HUES64 (cell line): ENCODE measurements around the gene NPLOC4.

ENCODE experiments used
- H3K27ac ChIP-seq: 2 replicates; pipeline ENCODE4 v1.7.0; 2013; ENCODE audit warnings: low read depth, low read length, inconsistent platforms
- H3K27me3 ChIP-seq: 2 replicates; pipeline ENCODE4 v1.6.1; 2013; ENCODE audit warnings: mild to moderate bottlenecking, low read length; ENCODE audit not compliant: insufficient read depth
- H3K36me3 ChIP-seq: 2 replicates; pipeline ENCODE4 v1.6.1; 2013; ENCODE audit warnings: mild to moderate bottlenecking, low read length; ENCODE audit not compliant: insufficient read depth
- H3K4me1 ChIP-seq: 2 replicates; pipeline ENCODE4 v1.6.1; 2013; ENCODE audit warnings: mild to moderate bottlenecking, low read length, moderate library complexity; ENCODE audit not compliant: insufficient read depth
- H3K4me3 ChIP-seq: 2 replicates; pipeline ENCODE4 v1.5.1; 2013; ENCODE audit warnings: mild to moderate bottlenecking, low read length, moderate library complexity
- H3K9ac ChIP-seq: 2 replicates; pipeline ENCODE4 v1.6.1; 2013; ENCODE audit warnings: mild to moderate bottlenecking, low read depth, low read length
- H3K9me3 ChIP-seq: 2 replicates; pipeline ENCODE4 v1.6.1; 2013; ENCODE audit warnings: low read depth, low read length; ENCODE audit not compliant: insufficient read depth
- WGBS: fragments of 150-250, 120-280 bp; methylation state at CpG from one replicate; pipeline ENCODE4 v1.1.7; 2013; ENCODE audit warnings: missing lambda C conversion rate; 5-methylcytosine and 5-hydroxymethylcytosine counted together

Gene NPLOC4

GRCh38 chr17:81508639-81509206, 128.2 kb downstream of the NPLOC4 start:
- Histone ChIP-seq H3K4me1 (no peaks in the 10 kb centered on the region), H3K9me3 (no peaks in the 10 kb centered on the region), H3K27me3 (no peaks in the 10 kb centered on the region), H3K4me3 (peak overlapping the region; percentile 98), H3K36me3 (peaks cover 36% of the 10 kb centered on the region), H3K9ac (peak overlapping the region; percentile 98; the same call in 1 of the 2 replicates), H3K27ac (peak overlapping the region; percentile 91; the same call in 1 of the 2 replicates)
- WGBS = 88% methylated on average over 9 of the region's 10 CpGs
